ENCODE measurements around the gene SLC41A2.

DNA sequence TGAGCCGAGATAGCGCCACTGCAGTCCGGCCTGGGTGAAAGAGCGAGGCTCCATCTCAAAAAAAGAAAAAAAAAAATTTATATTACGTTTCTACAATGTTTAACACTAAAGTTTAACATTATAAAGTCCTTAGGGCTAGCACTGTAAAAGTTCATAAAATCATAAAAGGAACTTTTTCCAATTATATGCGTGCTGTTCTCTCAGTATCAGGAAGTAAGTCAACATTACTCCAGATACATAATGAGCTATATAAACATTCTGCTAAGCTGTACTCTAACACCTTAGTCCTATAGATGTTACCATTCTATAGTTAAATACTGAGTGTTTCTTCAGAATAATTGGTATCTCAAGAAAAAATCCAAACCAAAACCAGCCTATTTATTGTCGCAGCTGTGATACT lies 32.6 kb downstream of the SLC41A2 start:
- TF ChIP-seq POLR2AphosphoS5 (IDR thresholded peaks at IDR 0.05; ENCODE audit: low read depth, low read length) (no peak), TAF1 (IDR thresholded peaks at IDR 0.05; ENCODE audit: borderline replicate concordance, insufficient read depth, low read length) (no peak)
- TF ChIP-seq, protein P1, sequence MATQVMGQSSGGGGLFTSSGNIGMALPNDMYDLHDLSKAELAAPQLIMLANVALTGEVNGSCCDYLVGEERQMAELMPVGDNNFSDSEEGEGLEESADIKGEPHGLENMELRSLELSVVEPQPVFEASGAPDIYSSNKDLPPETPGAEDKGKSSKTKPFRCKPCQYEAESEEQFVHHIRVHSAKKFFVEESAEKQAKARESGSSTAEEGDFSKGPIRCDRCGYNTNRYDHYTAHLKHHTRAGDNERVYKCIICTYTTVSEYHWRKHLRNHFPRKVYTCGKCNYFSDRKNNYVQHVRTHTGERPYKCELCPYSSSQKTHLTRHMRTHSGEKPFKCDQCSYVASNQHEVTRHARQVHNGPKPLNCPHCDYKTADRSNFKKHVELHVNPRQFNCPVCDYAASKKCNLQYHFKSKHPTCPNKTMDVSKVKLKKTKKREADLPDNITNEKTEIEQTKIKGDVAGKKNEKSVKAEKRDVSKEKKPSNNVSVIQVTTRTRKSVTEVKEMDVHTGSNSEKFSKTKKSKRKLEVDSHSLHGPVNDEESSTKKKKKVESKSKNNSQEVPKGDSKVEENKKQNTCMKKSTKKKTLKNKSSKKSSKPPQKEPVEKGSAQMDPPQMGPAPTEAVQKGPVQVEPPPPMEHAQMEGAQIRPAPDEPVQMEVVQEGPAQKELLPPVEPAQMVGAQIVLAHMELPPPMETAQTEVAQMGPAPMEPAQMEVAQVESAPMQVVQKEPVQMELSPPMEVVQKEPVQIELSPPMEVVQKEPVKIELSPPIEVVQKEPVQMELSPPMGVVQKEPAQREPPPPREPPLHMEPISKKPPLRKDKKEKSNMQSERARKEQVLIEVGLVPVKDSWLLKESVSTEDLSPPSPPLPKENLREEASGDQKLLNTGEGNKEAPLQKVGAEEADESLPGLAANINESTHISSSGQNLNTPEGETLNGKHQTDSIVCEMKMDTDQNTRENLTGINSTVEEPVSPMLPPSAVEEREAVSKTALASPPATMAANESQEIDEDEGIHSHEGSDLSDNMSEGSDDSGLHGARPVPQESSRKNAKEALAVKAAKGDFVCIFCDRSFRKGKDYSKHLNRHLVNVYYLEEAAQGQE (IDR thresholded peaks at IDR 0.05; ENCODE audit: insufficient read depth in 1 of 2, low read depth in 2 of 2, low read length in 2 of 2): no peak
